PC-9 (cell line): Measurements from ENCODE around the gene COL25A1. TPM values are rescaled to one million over a fixed set of nuclear protein-coding genes. Genes with fewer than 3 reads are reported as not detected.

Source experiments
- BruUV-seq: library from RNA; stranded (reverse); fragments of 400-500 nt; replicated peaks from 2 replicates; lab custom pipeline; 2021; lab: Mats Ljungman, UMichigan
- CTCF ChIA-PET: fragments of 300-600 bp; sonication (Branson Sonifier 250); formaldehyde crosslinking; loops from one replicate; lab custom pipeline; 2022; ENCODE audit warnings: antibody characterized with exemption; lab: Charles Lee
- POLR2A ChIA-PET: fragments of 300-600 bp; sonication (Branson Sonifier 250); formaldehyde crosslinking; loops from one replicate; lab custom pipeline; 2022; ENCODE audit warnings: antibody characterized with exemption; ENCODE audit not compliant: unreplicated experiment; lab: Charles Lee
- DNase-seq, 2 experiments: peaks; one replicate each; pipeline versions ENCODE4 v3.0.0 to v3.0.0-alpha.2; 2015 to 2022; ENCODE audit warnings: mixed read lengths in 1 of 2
- H2AFZ ChIP-seq: fragments of 200-600 bp; sonication (generic); 2 replicates; pipeline ENCODE4 v1.8.1; 2017; ENCODE audit warnings: antibody characterized with exemption
- H3F3A ChIP-seq: fragments of 200-600 bp; sonication (generic); 2 replicates; pipeline ENCODE4 v1.8.1; 2017; ENCODE audit warnings: antibody characterized with exemption, mild to moderate bottlenecking, low read depth; ENCODE audit not compliant: insufficient read depth
- H3K27ac ChIP-seq: fragments of 200-600 bp; sonication (generic); 2 replicates; pipeline ENCODE4 v1.6.1; 2016; ENCODE audit warnings: mixed run types
- H3K27me3 ChIP-seq: fragments of 200-600 bp; sonication (generic); 2 replicates; pipeline ENCODE4 v1.6.1; 2016; ENCODE audit warnings: low read depth, mixed run types; ENCODE audit not compliant: insufficient read depth
- H3K36me3 ChIP-seq: fragments of 200-600 bp; sonication (generic); 2 replicates; pipeline ENCODE4 v1.6.1; 2016; ENCODE audit warnings: low read depth, mixed run types
- H3K4me1 ChIP-seq: fragments of 200-600 bp; sonication (generic); replicated peaks from 2 replicates; pipeline ENCODE4 v1.6.1; 2016; ENCODE audit warnings: mixed run types; ENCODE audit not compliant: insufficient read depth
- H3K4me2 ChIP-seq: fragments of 200-600 bp; sonication (generic); 2 replicates; pipeline ENCODE4 v1.6.1; 2017; ENCODE audit warnings: mixed run types
- H3K4me3 ChIP-seq: fragments of 200-600 bp; sonication (generic); 2 replicates; pipeline ENCODE4 v1.6.1; 2016; ENCODE audit warnings: mixed run types
- H3K79me2 ChIP-seq: fragments of 200-600 bp; sonication (generic); 2 replicates; pipeline ENCODE4 v1.6.1; 2017; ENCODE audit warnings: low read depth, mixed run types
- H3K9me2 ChIP-seq: fragments of 200-600 bp; sonication (generic); 2 replicates; pipeline ENCODE4 v1.8.1; 2017; ENCODE audit warnings: mild to moderate bottlenecking; ENCODE audit not compliant: insufficient read depth
- H3K9me3 ChIP-seq: fragments of 200-600 bp; sonication (generic); 2 replicates; pipeline ENCODE4 v1.8.1; 2016; ENCODE audit warnings: low read depth; ENCODE audit not compliant: insufficient read depth
- H4K20me1 ChIP-seq: fragments of 200-600 bp; sonication (generic); 2 replicates; pipeline ENCODE4 v1.8.1; 2017; ENCODE audit not compliant: insufficient read depth
- CTCF ChIP-seq: fragments of 200-600 bp; sonication (generic); conservative IDR thresholded peaks from 2 replicates; pipeline ENCODE4 v1.6.1; 2017; ENCODE audit warnings: mixed run types, antibody characterized with exemption, mild to moderate bottlenecking, moderate library complexity
- EZH2 ChIP-seq: fragments of 200-600 bp; sonication (generic); IDR thresholded peaks from 2 replicates; pipeline ENCODE4 v1.8.0; 2017; ENCODE audit warnings: antibody characterized with exemption, low read depth
- intact Hi-C: fragments of 100-400 bp; cut with micrococcal nuclease; formaldehyde crosslinking; loops from one replicate; pipeline ENCODE4 v1.10.0; 2022; ENCODE audit not compliant: unreplicated experiment
- total RNA-seq: library from RNA; stranded (reverse); gene quantifications from 2 replicates; pipeline ENCODE4 v1.2.3, GENCODE V29; 2021

Gene COL25A1
- total RNA-seq, 1 experiment from 2014 or later, result not detected

DNA sequence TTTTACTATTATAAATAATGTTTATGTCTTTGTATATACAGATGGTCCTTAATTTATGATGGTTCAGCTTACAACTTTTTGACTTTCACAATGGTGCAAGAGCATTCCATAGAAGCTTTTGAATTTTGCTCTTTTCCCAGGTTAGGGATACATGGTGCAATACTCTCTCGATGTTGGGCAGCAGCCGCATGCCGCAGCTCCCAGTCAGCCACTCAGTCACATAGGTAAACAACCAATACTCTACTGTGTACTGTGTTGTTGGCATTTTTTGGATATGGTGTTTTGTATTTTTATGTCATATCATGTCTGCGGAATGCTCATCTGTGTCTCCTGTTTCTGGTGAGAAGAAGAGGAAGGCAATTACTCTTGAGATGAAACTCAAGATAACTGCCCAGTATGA is 281.6 kb downstream of the COL25A1 start:
- Histone ChIP-seq H3F3A (no peaks in the 10 kb centered on the region), H3K36me3 (no peaks in the 10 kb centered on the region), H3K4me3 (no peak overlapping the region), H3K79me2 (no peaks in the 10 kb centered on the region), H3K9me3 (peaks cover 3% of the 10 kb centered on the region; the same call in 1 of the 2 replicates), H2AFZ (no peak overlapping the region), H3K27ac (no peak overlapping the region), H4K20me1 (no peaks in the 10 kb centered on the region), H3K4me2 (no peak overlapping the region), H3K4me1 (no peaks in the 10 kb centered on the region), H3K27me3 (no peaks in the 10 kb centered on the region), H3K9me2 (no peaks in the 10 kb centered on the region)
- ChIA-PET POLR2A (no interaction called here), CTCF (no interaction called here)
- no peak for DNase-seq
- intact Hi-C loops, result no loop called here
- no TSS peak for BruUV-seq
- TF ChIP-seq EZH2, result no peak
- no peak for TF ChIP-seq CTCF

- Histone ChIP-seq H3K4me2 (no peak overlapping the region), H3K79me2 (no peaks in the 10 kb centered on the region), H3K9me3 (peaks cover 3% of the 10 kb centered on the region; the same call in 1 of the 2 replicates), H3K4me3 (no peak overlapping the region), H4K20me1 (no peaks in the 10 kb centered on the region), H3K27me3 (no peaks in the 10 kb centered on the region), H3K9me2 (no peaks in the 10 kb centered on the region), H3K4me1 (no peaks in the 10 kb centered on the region), H3K36me3 (no peaks in the 10 kb centered on the region), H2AFZ (no peak overlapping the region), H3K27ac (no peak overlapping the region), H3F3A (no peaks in the 10 kb centered on the region)
- ChIA-PET CTCF (no interaction called here), POLR2A (no interaction called here)
- TF ChIP-seq EZH2, result no peak
- no peak for TF ChIP-seq CTCF
- intact Hi-C loops, result no loop called here
- no TSS peak for BruUV-seq
- DNase-seq, result no peak
Observed at GRCh38 chr4:109016200-109016599, 286.3 kb downstream of the COL25A1 start.

DNA sequence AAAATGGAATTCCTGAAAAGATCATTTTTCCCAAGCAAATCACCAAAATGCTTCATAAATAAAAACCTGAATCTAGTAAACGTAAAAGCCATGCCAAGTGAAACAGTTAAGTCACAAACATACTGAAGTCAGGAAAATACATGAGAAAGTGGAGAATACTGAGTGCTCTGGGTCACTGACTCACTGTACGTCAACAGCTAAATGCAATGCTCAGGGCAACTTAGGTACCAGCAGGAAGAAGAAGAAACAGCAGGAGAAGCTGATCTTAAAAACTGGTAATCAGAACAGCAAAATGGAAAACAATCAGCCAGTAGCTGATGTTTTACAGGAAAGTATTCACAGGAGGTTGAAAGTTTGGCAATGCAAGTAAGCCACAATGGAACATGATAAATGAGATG is 287.0 kb downstream of the COL25A1 start:
- Histone ChIP-seq H2AFZ (no peak overlapping the region), H3K4me1 (no peaks in the 10 kb centered on the region), H3K4me2 (no peak overlapping the region), H3K9me2 (no peaks in the 10 kb centered on the region), H3F3A (no peaks in the 10 kb centered on the region), H3K27me3 (no peaks in the 10 kb centered on the region), H3K79me2 (no peaks in the 10 kb centered on the region), H3K9me3 (no peaks in the 10 kb centered on the region), H3K4me3 (no peak overlapping the region), H3K36me3 (no peaks in the 10 kb centered on the region), H4K20me1 (no peaks in the 10 kb centered on the region), H3K27ac (no peak overlapping the region)
- no peak for TF ChIP-seq CTCF
- no peak for TF ChIP-seq EZH2
- CTCF ChIA-PET, result no interaction called here
- no peak for DNase-seq
- intact Hi-C loops, result no loop called here
- POLR2A ChIA-PET, result no interaction called here
- BruUV-seq, result no TSS peak
